Activated gamma-delta T cell treated with Interleukin-2 at 50 U/mL for 16 hours (primary cell): ENCODE measurements around the gene SNX5.
"Not testable (repeated sequence)": the region's sequence is repeated elsewhere in the genome, so short reads cannot be mapped to it uniquely, and the experiment has no call there.

ENCODE experiments used
- DNase-seq: peaks from one replicate; pipeline ENCODE4 v3.0.0-alpha.2; 2020

Gene SNX5

DNA sequence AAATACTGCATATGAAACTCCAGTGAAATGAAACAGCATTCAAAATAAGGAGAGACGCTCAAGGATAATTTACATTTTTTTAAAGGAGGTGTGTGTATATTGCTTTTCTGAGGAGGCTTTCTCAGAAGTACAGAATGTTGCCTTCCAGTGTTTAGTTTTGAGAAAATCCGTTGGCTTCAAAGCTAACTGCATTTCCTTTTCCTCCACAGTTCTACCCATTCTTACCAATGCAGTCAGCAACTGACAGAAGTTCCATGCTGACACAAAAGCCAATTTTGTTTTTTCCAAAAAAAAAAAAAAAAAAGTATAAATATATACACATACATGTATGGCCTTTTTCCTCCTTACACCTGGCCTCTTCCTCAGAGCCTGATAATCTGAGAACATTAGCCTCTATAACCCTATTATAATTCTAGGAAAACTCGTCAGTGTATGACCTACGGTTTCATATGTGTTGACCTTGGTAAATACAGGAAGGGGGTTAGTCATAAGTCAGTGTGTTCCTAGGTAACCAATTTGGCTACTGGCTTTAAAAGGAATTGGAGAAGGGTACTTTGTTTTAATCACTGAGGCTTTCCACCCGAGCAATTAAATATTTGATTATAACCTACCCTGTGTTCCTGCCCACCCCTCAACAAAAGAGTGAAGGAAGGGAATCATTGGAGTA, 24.4 kb upstream of the SNX5 start:
- no peak for DNase-seq

DNA sequence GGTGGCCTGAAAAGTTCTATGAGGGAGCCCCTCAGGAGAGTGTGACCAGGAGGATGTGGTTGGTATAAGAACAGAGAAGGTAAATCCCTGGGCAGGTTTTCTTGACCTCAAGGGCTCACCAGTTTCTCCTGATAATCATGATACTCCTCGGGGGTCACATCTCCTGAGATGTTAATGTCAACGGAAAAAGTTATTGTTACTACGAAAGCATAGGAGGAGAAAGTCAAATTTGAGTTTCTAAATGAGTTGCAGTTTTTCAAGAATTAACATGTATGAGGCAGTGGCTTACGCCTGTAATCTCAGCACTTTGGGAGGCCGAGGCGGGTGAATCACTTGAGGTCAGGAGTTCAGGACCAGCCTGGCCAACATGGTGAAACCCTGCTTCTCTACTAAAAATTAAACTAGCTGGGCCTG, 23.6 kb upstream of the SNX5 start:
- DNase-seq: no peak

DNA sequence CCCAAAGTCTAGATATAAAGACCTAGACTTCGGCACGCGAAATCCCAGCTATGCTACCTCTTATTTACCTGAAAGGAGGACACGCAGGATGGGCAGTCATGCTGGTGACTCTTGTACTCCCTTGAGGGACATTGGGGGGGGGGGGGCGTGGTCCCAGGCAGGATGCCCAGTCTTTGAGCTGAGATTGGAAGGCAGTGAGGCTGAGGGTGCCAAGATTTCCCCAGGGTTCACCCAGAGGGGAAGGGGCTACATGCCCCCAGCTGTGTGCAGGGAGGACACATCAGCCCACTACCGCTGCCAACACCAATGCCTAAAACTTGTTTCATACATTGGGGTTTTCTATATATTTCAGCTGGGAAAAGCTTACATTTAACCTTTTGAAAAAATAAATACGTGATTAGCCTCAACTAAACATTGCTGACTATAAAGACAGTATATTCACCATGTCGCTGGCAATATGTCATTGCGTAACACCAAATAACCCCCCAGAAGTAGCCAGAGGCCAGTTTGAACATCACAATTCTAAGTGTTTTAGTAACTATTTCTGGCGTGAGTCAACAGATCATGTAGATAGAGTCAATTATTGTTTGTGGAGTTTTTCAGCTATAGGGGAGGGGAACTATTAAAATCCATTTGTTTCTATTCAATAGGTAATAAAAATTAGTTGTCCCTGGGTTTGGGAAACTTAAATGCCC, 21.8 kb upstream of the SNX5 start:
- no peak for DNase-seq

DNA sequence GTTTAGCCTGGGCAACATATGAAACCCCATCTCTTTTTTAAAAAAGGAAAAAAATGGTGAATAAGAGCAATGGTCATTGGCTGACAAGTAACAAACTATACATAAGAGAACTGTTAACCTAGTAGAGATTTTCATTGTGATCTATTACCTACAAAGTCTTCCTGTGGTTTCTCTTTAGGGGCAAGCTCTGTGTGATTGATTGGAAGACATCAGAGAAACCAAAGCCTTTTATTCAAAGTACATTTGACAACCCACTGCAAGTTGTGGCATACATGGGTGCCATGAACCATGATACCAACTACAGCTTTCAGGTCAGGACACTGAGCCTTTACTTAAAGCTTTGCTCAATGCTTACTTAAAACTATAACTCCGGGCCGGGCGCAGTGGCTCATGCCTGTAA, 19.4 kb upstream of the SNX5 start:
- no peak for DNase-seq

DNA sequence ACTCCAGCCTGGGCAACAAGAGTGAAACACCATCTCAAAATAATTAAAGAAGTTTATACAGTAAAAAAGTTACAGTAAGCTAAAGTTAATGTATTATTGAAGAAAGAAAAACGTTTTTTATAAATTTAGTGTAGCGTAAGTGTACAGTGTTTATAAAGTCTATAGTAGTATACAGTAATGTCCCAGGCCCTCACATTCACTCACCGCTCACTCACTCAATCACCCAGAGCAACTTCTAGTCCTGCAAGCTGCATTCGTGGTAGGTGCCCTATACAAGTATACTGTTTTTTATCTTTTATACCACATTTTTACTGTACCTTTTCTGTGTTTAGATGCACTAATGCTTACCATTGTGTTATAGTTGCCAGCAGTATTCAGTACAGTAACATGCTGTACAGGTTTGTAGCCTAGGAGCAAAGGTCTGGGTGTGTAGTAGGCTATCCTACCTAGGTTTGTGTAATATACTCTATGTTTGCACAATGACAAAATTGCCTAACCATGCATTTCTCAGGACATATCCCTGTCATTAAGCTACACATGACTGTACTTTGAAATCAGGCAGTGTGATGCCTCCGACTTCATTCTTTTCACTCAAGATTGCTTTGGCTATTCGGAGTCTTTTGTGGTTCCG, 16.9 kb upstream of the SNX5 start:
- DNase-seq: no peak

DNA sequence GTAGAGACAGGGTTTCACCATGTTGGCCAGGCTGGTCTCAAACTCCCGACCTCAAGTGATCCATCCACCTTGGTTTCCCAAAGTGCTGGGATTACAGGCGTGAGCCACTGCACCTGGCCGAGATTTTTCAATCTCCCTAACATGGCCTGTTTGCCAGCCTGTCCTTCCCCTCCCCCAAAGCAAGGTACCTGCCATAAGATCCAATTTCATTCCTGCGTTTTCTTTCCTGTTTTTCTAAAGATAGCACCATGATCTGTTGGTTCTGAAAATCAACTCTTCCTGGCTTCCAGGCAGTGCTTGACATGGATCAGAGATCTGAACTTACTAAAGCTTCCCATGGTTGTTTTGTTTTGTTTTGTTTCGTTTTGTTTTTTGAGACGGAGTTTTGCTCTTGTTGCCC, 7.7 kb upstream of the SNX5 start:
- no peak for DNase-seq

DNA sequence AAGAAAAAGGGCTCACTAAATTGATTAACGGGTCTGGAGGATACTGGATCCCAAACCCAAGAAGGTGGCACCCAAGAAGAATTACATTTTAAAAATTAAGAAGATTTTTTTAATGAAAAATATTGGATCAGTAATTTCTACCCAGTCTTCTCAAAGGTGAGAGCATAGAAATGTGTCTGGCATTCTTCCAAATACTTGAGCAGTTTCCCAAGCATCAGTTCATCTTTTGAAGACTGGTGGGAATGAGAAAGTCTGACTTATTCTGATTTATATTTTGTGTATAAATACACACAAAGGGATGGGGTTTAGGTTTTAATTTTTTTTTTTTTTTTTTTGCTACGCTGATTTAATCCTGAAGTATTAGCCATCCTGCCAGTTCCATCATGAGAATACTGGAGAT, 3.5 kb upstream of the SNX5 start:
- DNase-seq: no peak

DNA sequence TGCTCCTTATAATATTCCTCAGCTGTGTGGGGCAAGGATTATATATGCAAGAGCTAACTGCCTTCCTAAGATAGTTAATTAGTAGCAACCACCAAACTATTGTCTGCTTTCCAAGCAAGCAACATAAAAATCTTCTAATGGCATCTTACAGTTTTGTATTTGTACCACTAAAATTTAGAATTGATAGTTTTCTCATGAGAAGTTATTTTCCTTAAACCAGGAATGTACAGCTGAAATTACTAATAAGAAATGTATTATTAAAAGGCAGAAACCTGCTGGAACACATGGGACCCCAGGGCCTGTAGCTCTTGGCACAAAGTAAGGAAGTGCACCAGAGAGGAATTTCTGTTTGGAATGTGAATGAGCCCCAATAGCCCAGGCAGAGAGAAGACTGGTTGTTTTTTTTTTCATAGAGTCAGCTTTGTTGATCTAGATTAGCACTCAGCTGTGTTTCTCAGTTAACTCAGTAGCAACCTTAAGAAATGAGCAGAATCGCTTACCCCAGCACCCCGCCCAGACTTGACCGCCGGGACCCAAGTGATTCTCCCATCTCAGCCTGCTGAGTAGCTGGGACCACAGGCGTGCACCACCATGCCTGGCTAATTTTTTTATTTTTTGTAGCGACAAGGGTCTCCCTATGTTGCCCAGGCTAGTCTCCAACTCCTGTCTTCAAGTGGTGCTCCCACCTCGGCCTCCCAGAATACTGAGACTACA, 2.9 kb upstream of the SNX5 start:
- DNase-seq: no peak

DNA sequence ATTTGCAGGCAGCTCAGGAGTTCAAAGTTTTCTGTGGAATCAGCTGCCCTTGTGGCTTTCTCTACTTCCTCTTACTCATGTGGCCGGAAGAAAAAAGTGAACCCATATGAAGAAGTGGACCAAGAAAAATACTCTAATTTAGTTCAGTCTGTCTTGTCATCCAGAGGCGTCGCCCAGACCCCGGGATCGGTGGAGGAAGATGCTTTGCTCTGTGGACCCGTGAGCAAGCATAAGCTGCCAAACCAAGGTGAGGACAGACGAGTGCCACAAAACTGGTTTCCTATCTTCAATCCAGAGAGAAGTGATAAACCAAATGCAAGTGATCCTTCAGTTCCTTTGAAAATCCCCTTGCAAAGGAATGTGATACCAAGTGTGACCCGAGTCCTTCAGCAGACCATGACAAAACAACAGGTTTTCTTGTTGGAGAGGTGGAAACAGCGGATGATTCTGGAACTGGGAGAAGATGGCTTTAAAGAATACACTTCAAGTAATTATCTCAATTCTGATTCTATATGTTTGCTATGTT, 1.4 kb upstream of the SNX5 start:
- peak; percentile 27 for DNase-seq

DNA sequence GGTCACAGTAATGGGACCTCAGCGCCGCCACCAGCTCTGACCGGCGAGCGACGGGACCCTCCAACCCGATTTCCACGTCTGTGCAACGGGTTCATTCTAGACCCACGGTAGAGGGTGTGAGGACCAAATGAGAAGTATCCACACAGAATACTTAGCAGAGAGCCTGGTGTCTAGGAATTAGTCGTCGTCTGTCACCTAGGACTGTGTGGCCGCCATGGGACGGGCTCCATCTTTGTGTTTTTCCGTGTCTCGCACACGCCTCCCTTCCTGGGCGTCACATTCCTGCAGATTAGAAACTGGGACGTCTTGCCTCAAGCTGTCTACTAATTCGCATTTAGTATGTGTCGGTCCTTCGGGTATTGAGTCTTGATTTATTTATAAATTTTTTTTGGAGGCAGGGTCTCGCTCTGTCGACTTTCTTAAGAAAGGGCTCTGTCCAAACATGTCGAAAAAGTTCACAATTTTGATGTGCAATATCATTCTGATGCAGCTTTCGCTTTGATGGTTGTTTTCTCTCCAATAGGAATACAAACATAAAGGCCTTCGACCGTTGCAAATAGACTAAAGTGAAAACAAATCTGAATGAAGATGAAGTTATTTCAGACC, 787 bp upstream of the SNX5 start:
- peak; percentile 19 for DNase-seq

DNA sequence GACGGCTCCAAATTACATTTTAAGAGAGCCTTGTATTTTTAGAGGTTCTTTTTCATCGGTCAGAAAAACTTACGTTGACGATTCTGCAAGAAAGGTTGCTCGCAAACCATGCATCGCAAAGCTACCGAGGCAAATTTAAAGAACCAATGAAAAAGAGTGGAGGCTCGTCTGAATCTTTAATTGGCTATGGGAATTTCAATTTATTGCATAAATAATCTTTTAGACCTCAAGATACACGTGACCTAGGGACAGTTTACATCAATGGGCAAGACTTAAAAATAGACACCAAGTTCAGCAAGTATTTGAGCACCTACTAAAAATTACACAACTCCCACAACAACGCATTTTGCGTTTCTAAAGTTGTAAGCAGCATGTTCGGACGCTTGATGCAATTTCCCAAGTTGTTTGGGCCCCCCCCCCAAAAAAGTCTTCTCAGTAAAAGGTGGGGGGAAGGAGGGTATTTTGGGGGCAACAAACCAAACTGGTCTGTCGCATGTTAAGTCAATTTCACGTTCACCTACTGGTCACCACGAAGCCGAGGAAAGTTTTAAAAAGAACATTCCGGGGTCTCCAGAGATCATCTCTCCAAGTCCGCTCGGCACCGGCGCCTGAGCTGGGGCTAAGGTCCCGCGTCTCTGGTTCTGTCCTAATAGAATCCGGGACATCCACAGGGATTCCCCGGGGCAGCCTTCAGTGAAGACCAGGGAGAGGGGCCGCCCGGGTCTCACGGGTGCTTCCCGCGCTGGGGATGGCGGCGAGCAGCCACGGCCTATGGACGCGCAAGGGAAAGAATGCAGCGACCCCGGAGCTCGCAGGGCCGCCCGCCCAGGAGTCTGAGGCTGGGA, 851 bp downstream of the SNX5 start:
- DNase-seq: no peak

DNA sequence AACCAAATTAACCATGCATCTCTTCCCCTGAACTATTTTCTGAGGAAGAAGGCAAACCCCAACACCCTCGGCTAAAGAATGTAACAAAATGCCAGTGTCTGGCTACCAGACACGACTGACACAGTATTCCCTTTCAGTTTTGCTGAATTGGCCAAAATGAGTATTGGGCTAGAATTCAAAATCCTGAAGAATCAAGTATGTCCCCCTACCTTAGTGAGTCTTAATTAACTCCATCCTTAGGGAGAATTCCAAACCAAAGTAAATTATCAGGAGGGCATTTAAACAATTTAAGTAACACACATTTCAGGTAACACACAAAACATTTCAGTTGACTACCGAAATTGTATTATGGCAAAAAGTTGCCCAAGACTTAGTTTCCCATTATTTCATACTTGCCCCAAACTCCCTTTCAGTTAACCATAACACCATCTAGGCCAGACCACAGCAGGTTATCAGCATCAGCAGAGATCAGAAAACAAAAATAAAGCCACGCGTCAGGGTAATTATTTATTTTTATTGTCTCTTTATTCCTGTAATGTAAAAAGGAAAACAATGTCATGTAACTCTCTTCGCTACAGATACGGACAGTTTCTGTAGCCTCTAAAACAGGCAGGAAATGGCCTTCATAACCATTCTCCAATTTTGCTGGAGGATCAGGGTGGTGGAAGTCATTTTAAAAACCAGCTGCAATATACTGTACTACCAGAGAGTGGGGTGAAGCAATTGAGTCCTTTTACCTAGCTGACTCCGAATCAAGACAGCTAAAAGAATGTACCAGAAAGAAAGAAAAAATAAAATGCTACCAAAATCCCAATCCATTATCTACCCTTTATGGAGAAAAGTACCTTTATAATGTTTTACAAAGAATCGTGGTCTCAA, 1.9 kb downstream of the SNX5 start:
- DNase-seq: peak; percentile 8

DNA sequence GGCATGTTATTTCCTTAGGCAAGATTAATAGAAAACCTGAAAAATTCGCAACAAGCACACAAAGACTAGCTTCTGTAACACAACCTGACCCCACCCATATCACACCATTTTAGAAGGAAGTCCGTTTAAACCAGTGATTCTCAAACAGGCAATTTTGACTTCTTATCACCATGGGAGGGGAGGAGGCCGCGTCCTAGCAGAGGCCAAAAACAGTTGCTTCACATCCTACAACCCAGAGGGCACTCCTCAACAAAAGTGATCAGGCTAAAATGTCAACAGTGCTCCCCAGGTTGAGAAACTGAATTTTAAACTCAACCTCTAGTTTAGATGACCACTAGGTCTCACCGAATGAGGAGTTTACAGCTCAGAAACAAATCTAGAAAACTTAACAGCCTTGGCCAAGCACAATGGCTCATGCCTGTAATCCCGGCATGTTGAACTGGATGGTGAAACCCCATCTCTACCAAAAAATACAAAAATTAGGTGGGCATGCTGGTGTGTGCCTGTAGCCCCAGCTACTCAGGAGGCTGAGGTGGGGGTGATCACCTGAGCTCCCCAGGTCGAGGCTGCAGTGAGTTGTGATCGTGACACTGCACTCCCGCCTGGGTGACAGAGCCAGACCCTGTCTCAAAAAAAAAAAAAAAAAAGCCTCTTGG, 3.4 kb downstream of the SNX5 start:
- DNase-seq: no peak

DNA sequence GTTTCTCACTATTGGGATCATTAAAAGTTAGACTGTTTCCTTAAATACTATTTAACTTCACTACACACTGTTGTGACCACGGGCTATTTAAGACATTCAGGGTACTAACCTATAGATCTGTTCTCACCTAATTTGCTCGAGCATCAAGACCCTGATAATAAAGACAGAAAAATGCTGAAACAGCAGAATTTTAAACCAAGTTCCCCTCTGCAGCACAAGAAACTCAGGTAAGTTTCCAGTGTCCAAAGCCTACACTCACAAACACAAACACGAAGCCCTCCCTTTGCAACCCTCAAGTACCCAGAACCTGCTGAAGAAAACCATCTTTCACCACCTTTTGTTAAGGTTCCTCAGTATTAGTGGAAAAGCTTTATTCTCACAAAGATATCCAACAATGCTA, 4.0 kb downstream of the SNX5 start:
- no peak for DNase-seq

DNA sequence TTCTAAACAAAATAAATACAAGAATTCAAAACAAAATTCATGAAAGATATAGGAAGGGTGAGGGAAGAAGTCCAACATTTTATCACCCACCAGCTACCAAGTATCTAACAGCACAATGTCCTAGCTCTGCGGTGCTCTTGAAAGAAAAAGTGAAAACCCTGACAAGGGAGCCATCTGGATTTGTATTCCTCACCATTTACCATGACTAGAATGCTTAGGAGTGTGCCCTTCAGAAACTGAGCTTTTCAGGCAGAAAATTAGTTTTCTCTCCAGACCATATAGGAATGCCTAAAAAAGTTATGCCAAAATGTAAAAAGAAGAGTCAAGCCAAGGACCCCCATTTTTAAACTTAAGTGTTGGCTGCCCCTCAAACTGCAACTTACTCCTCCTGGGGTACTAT, 4.5 kb downstream of the SNX5 start:
- no peak for DNase-seq

DNA sequence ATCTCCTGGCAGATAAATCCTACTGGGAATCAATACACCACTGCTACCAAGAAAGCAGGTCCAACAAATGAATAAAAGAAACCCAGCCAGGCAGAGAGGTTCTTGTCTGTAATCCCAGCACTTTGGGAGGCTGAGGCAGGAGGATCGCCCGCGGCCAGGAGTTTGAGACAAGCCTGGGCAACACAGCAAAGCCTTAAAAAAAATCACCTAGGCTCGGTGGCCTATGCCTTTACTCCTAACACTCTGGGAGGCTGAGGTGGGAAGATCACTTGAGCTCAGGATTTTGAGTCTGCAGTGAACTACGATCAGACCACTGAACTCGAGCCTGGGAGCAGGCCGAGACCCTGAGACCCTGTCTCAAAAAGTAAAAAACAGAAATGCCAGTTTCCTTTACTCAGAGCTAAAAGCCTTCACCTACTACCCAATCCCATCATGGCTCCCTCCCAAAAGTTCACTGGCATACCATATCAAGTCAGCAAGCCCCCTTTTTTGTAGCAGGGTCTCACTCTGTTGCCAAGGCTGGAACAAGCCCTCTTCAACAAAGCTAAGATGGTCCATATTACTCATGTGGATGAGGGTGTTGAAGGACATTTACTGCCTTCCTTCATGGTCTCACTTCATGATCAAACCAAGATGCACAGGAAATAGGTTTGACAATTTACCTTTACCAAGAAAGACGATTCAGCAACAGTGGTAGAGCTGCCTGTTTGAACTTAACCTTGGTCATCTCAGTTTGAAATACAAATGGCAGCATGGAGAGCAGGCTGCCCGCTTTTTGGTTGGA, 5.3 kb downstream of the SNX5 start:
- no peak for DNase-seq

DNA sequence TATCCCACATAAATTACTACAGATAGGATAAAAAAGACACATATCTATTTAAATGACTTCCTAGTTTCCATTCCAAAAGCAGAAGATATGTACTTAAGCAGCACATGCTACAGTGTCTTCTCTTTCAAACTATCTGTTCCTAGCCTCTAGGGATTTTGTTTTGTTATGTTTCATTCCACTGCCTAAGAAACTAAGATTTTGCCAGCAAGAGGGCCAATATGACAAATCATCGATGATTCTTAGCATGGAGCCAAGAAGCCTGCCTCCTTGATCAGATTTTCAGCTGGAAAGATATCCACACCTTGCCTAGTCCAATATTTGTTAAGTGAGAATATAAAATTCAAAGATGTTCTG, 7.0 kb downstream of the SNX5 start:
- no peak for DNase-seq

DNA sequence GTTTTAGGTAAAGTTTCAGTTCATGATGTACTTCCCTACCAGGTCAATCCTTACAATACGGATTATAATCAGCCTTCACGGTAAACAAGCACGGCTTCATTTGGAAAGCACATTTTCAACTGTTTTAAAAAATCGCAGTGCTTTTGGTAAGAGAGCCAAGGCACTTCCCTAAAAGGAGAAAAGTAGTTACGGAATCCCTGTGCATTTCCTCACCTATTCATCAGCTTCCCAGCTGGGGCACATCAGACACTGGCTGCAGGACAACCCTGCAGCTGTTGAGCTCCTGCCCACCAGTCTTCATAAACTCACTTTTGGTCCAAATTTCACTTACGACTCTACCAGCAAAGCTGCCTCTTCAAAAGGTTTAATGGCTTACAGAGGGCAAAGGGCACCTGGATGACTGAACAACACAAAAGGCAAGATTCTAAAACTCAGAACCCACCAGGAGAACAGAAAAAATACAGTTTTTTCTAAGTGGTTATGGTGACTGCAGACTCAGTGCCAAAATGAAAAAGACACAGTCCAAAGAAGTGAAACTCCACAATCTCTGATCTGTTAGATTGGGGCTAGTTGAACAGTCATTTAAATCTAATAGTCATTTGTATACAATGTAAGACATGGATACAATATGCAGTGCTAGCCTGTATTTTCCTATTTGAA, 7.5 kb downstream of the SNX5 start:
- no peak for DNase-seq

DNA sequence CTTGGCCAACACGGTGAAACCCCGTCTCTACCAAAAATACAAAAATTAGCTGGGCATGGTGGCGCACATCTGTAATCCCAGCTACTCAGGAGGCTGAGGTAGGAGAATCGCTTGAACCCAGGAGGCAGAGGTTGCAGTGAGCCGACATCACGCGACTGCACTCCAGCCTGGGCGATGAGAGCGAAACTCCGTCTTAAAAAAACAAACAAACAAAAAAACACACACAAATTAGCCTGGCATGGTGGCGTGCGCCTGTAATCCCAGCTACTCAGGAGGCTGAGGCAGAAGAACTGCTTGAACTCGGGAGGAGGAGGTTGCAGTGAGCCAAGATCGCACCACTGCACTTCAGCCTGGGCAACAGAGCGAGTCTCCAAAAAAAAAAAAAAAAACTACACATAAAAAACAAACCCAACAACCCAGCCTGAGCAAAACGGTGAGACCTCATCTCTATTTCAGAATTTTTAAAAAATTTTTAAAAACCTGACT, 8.2 kb downstream of the SNX5 start:
- not testable (repeated sequence) for DNase-seq
